Activated T-cell treated with anti-CD3 and anti-CD28 coated beads, Interleukin-2, amount 50 U/mL, for 24 hours (primary cell): ENCODE results near the gene GSTM3.

ENCODE experiments used
- DNase-seq: peaks from one replicate; pipeline ENCODE4 v3.0.0-alpha.2; 2020
- H3K27ac Mint-ChIP-seq: 2 replicates; pipeline ENCODE4 v1.8.0; 2020; ENCODE audit warnings: mild to moderate bottlenecking, mixed read lengths
- H3K27me3 Mint-ChIP-seq: 2 replicates; pipeline ENCODE4 v1.8.0; 2020; ENCODE audit warnings: mixed read lengths
- H3K36me3 Mint-ChIP-seq: 2 replicates; pipeline ENCODE4 v1.8.0; 2020; ENCODE audit warnings: low read depth, mixed read lengths
- H3K4me1 Mint-ChIP-seq: 2 replicates; pipeline ENCODE4 v1.8.0; 2020; ENCODE audit warnings: low read depth, mixed read lengths
- H3K4me3 Mint-ChIP-seq: 2 replicates; pipeline ENCODE4 v1.8.0; 2020; ENCODE audit warnings: mild to moderate bottlenecking, moderate library complexity, mixed read lengths
- H3K9me3 Mint-ChIP-seq: 2 replicates; pipeline ENCODE4 v1.8.0; 2020; ENCODE audit warnings: mixed read lengths

GSTM3 gene

DNA sequence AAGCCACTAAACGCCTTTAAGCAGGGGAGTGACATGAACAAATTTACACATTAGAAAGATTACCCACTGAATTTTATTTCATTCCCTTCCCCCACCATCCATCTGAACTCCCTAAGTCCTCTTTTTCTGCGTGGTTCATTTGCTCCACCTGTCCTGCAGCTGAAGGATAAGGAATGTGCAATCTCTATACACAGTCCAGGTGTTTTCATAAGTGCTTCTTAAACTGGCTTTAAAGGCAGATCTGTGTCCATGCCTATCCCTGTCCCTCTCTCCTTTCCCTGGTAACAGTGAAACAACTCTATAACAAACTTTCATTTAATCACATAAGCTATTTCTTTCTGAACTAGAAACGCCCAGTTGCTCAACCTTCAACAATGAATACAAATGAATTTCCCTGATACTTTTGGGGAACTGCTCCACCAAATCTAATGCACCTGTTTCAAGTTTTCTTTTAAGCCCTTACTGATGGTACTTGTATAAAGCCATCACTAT, 8.4 kb downstream of the GSTM3 start:
- H3K4me3 Mint-ChIP-seq = no peak overlapping the region
- no peaks in the 10 kb centered on the region for H3K9me3 Mint-ChIP-seq
- peaks cover 17% of the 10 kb centered on the region for H3K36me3 Mint-ChIP-seq
- no peak overlapping the region for H3K27ac Mint-ChIP-seq
- DNase-seq = no peak
- H3K4me1 Mint-ChIP-seq = no peaks in the 10 kb centered on the region
- H3K27me3 Mint-ChIP-seq = no peaks in the 10 kb centered on the region

DNA sequence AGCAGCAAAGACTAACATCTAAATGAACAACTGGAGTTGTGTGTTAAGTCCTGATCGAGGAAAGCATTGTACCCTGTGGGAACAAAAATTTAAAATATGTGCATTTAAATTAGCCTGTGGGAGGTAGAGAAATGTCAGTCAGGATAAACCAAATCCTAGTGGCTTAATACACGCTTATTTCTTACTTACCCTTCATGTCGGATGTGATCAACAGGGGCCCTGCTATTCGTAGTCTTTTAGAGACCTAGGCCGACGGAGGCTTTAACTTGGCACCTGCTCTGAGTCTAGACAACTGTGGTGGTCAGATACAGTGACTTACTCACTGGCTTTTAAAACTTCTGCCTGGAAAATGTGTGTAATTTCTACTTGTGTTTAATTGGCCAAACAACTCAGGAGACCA, 10.2 kb downstream of the GSTM3 start:
- no peaks in the 10 kb centered on the region for H3K9me3 Mint-ChIP-seq

DNA sequence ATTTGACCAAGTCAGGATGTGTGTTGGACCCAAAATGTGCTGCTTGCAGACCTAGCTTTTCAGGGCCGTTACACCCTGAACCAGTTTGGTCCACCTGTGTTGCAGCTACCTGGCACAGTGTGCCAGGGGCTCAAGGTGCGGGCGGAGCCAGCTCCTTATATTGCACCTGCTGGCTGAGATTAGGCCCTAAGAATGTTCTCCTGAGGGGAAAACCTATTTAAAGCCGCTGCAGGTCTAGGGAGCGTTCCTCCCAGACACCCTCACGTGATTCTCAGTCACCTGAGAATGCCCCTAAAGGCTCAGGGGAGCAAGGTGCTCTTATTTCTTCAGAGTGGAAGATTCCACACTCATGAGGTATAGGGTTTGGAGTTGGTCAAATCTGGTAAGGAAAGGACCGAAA, 12.0 kb downstream of the GSTM3 start:
- Mint-ChIP-seq H3K27me3 (no peaks in the 10 kb centered on the region), H3K4me1 (no peaks in the 10 kb centered on the region), H3K9me3 (no peaks in the 10 kb centered on the region), H3K36me3 (no peaks in the 10 kb centered on the region), H3K4me3 (no peak overlapping the region), H3K27ac (no peak overlapping the region)
- DNase-seq = no peak

More for the DNA sequence above, 10.2 kb downstream of the GSTM3 start:
- no peaks in the 10 kb centered on the region for H3K27me3 Mint-ChIP-seq
- no peak for DNase-seq
- H3K4me1 Mint-ChIP-seq = no peaks in the 10 kb centered on the region
- no peak overlapping the region for H3K4me3 Mint-ChIP-seq
- no peak overlapping the region for H3K27ac Mint-ChIP-seq
- H3K36me3 Mint-ChIP-seq = peaks cover 4% of the 10 kb centered on the region

DNA sequence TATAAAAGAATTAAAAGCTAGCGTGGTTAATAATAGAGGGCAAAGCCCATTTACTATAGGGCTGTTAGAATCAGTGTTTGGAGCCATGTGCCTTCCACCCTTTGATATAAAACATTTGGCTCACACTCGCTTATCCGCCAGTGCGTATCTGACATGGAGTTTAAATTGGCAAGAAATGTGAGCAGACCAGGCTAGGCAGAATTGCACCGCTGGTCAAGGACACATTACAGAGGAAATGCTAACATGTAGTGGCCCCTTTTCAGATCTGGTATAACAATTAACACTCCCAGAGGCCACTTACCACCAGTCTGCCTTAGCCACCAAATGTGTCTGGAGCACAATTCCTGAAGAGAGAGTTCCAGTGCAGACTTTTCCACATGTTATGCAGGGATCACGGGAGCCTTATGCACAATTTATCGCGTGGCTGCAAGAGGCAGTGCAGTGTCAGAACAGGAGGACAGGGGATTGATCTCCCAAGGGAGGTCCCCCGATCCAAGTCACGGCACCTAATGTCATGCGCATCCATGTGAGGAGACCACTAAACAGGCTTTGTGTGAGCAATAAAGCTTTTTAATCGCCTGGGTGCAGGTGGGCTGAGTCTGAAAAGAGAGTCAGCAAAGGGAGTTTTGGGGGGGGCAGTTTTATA, 14.0 kb downstream of the GSTM3 start:
- H3K27ac Mint-ChIP-seq = no peak overlapping the region
- H3K27me3 Mint-ChIP-seq = no peaks in the 10 kb centered on the region
- no peaks in the 10 kb centered on the region for H3K9me3 Mint-ChIP-seq
- DNase-seq = no peak
- no peaks in the 10 kb centered on the region for H3K4me1 Mint-ChIP-seq
- no peak overlapping the region for H3K4me3 Mint-ChIP-seq
- no peaks in the 10 kb centered on the region for H3K36me3 Mint-ChIP-seq

DNA sequence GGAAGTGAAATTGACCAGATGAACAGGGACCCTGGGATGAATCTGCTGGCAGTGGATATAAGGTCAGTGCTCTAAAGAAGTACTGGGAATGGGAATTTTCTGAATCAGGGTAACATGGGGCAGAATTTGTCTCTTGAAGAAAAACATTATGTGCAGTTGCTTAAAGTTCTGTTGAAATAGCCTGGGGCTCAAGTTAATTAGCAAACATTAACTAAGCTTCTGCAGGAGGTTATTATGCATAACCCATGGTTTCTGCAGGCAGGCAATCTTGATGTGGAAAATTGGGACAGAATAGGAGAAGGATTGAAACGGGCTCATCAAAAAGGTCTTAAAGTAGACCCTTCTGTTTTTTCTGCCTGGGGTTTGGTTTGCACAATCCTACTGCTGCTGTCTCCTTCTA, 14.8 kb downstream of the GSTM3 start:
- no peak for DNase-seq
- Mint-ChIP-seq H3K9me3 (no peaks in the 10 kb centered on the region), H3K4me3 (no peak overlapping the region), H3K36me3 (no peaks in the 10 kb centered on the region), H3K27ac (no peak overlapping the region), H3K4me1 (no peaks in the 10 kb centered on the region), H3K27me3 (no peaks in the 10 kb centered on the region)

DNA sequence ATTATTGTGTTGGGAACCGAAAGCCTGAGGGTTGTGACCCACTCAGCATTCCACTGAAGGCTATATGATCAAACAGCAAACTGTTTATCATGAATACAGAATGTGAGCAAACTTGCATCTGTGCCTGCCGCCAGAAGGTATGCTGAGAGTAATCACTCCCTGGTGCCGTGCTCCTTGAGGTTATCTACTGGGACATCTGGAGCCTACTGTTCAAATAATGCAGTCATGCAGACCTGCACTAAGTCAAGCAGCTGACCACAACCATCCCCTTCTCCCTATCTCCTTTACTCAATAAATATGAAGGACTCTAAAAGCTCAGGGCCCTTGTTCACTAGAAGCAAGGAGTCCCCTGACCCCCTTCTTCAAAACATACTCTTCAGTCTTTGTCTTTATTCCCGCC, 15.3 kb downstream of the GSTM3 start:
- no peaks in the 10 kb centered on the region for H3K9me3 Mint-ChIP-seq

DNA sequence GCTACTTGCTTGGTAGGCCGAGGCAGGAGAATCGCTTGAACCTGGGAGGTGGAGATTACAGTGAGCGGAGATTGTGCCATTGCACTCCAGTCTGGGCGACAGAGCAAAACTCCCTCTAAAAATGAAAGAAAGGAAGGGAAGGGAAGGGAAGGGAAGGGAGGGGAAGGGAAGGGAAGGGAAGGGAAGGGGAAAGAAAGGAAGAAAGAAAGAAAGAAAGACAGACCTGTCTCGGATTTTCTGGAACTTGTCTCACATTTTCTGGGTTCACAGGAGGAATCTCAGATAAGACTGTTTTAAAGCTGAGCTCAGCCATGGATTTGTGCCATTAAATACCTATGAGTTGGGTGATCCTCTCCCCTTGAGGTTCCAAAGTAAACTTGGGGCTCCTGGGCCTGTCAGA, 15.9 kb downstream of the GSTM3 start:
- no peaks in the 10 kb centered on the region for H3K27me3 Mint-ChIP-seq
- H3K4me1 Mint-ChIP-seq = no peaks in the 10 kb centered on the region
- no peak for DNase-seq
- no peaks in the 10 kb centered on the region for H3K9me3 Mint-ChIP-seq
- H3K4me3 Mint-ChIP-seq = no peak overlapping the region
- no peak overlapping the region for H3K27ac Mint-ChIP-seq
- no peaks in the 10 kb centered on the region for H3K36me3 Mint-ChIP-seq

More for the DNA sequence above, 15.3 kb downstream of the GSTM3 start:
- H3K27me3 Mint-ChIP-seq = no peaks in the 10 kb centered on the region
- no peak overlapping the region for H3K27ac Mint-ChIP-seq
- H3K4me3 Mint-ChIP-seq = no peak overlapping the region
- DNase-seq = no peak
- H3K4me1 Mint-ChIP-seq = no peaks in the 10 kb centered on the region
- H3K36me3 Mint-ChIP-seq = no peaks in the 10 kb centered on the region

DNA sequence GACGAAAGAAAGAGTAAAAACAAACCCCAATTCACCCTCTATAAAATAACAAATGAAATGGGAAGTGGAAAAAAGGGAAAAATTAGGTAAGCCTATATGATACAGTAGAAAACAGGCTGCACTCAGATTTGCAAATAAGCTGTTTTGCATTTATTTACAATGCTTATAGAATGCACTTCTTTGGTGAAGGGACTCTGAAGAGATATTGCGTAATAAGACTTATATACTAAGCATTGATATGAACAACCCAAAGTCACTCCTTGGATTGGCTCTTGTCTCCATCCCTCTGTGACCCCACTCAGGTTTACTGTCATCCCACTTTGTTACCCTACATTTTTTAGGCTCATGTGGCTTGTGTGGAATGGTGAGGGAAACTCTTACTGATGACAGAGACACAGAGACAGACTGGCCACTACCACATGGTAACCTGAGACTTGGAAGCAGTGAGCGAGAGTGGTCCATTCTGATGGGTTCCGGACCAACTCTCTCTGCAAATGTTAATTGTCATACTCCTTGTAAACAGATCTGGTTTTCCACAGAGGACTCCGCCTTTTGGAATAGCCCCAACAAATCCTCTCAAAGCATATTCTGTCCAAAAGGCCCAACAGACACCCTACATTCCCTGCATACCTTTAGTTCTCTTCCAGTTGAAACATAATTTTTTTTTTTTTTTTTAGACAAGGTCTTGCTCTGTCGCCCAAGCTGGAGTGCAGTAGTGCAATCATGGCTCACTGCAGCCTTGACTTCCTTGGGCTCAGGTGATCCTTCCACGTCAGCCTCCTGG, 17.7 kb downstream of the GSTM3 start:
- Mint-ChIP-seq H3K9me3 (no peaks in the 10 kb centered on the region), H3K27ac (no peak overlapping the region), H3K36me3 (no peaks in the 10 kb centered on the region), H3K4me1 (peaks cover 7% of the 10 kb centered on the region), H3K27me3 (no peaks in the 10 kb centered on the region), H3K4me3 (no peak overlapping the region)
- DNase-seq = no peak

DNA sequence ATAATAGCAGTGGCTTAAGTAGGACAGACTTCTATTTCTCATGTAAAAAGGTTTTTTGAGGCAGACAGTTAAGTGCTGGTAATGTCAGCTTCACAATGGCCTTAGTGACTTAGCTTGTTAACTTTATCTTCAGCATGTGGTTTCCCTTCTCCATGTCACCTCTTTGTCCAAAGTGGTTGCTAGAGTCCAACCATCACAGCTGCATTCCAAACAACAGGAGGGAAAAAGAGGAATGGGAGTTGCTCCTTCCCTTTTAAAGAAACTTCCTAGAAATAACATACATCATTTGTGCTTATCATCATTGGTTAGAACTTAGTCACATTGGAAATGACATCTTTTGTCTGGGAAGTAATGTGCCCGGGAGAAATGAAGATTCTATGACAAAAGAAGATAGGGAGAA, 18.9 kb downstream of the GSTM3 start:
- Mint-ChIP-seq H3K4me3 (no peak overlapping the region), H3K27ac (no peak overlapping the region)

DNA sequence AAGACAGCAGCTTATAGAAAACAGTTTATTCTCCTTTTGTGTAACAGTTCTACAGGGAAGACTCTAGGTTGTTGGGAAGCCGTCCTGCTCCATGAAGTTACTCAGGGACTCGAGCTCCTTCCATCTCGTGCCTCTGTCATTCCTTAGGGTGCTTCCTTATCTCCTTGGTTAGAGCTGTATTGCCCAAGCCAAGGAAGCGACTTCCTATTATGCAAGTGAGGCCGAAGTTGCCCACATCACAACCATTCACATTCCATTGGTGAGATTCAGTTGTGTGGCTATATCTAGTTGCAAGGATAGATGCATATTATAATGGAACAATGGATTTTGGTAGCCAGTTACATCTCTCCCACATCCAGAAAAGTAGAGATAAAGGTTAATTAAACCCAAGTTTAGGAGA, 19.8 kb downstream of the GSTM3 start:
- H3K36me3 Mint-ChIP-seq = no peaks in the 10 kb centered on the region
- H3K9me3 Mint-ChIP-seq = no peaks in the 10 kb centered on the region
- H3K27me3 Mint-ChIP-seq = no peaks in the 10 kb centered on the region
- no peak overlapping the region for H3K4me3 Mint-ChIP-seq
- no peak for DNase-seq
- no peak overlapping the region for H3K27ac Mint-ChIP-seq
- H3K4me1 Mint-ChIP-seq = peaks cover 7% of the 10 kb centered on the region

More for the DNA sequence above, 18.9 kb downstream of the GSTM3 start:
- Mint-ChIP-seq H3K9me3 (no peaks in the 10 kb centered on the region), H3K36me3 (no peaks in the 10 kb centered on the region), H3K27me3 (no peaks in the 10 kb centered on the region), H3K4me1 (peaks cover 7% of the 10 kb centered on the region)
- DNase-seq = no peak

DNA sequence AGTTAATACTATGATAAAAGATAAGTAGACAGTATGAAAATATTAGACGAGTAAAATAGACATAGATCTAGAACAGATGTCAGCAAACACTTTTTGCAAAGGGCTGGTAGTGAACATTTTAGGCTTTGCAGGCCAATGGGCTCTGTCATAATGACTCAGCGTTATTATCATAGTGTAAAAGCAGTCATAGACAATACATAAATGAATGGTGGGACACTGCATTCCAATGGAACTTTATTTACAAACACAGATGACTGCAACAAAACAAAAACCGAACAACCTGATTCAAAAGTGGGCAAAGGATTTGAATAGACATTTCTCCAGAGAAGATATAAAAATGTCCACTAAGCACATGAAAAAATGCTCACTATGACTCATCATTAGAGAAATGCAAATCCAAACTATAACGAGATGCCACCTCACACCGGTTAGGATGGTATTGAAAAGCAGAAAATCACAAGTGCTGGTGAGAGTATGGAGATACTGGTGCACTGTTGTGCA, 21.5 kb downstream of the GSTM3 start:
- Mint-ChIP-seq H3K27ac (no peak overlapping the region), H3K4me3 (no peak overlapping the region), H3K4me1 (peaks cover 7% of the 10 kb centered on the region), H3K36me3 (no peaks in the 10 kb centered on the region), H3K27me3 (peaks cover 2% of the 10 kb centered on the region), H3K9me3 (no peaks in the 10 kb centered on the region)
- no peak for DNase-seq

DNA sequence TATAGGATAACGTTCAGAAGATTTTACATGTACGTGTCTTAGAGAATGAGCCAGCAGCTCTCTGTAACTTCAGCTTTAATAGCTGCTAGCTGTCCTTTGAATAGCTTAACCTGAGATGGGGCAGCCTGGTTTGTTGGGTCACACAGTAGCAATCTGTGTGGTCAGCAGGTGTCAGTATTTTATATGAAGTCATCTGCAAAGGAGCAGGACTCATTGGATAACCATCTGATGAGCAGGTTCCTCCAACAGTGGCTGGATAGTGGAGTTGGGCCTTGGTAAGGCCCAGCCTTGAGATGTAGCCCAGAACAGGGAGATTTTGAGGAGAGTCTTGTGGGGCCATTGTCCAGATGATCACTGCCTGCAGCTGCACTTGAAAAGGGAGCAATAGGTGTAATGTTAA, 22.3 kb downstream of the GSTM3 start:
- no peak for DNase-seq
- Mint-ChIP-seq H3K36me3 (no peaks in the 10 kb centered on the region), H3K4me1 (peaks cover 7% of the 10 kb centered on the region), H3K4me3 (no peak overlapping the region), H3K27ac (no peak overlapping the region), H3K9me3 (no peaks in the 10 kb centered on the region), H3K27me3 (peaks cover 9% of the 10 kb centered on the region)

DNA sequence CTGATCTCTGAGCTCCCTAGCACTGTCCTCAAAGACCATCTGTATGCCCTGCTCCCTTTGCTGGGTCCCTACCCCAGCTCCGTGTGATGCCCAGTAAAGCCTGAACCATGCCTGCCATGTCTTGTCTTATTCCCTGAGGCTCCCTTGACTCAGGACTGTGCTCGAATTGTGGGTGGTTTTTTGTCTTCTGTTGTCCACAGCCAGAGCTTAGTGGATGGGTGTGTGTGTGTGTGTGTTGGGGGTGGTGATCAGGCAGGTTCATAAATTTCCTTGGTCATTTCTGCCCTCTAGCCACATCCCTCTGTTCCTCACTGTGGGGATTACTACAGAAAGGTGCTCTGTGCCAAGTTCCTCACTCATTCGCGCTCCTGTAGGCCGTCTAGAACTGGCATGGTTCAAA, 23.1 kb downstream of the GSTM3 start:
- no peak overlapping the region for H3K4me3 Mint-ChIP-seq
- no peaks in the 10 kb centered on the region for H3K36me3 Mint-ChIP-seq
- H3K27me3 Mint-ChIP-seq = peaks cover 12% of the 10 kb centered on the region
- no peak for DNase-seq
- H3K9me3 Mint-ChIP-seq = no peaks in the 10 kb centered on the region
- no peak overlapping the region for H3K27ac Mint-ChIP-seq
- peaks cover 7% of the 10 kb centered on the region for H3K4me1 Mint-ChIP-seq

DNA sequence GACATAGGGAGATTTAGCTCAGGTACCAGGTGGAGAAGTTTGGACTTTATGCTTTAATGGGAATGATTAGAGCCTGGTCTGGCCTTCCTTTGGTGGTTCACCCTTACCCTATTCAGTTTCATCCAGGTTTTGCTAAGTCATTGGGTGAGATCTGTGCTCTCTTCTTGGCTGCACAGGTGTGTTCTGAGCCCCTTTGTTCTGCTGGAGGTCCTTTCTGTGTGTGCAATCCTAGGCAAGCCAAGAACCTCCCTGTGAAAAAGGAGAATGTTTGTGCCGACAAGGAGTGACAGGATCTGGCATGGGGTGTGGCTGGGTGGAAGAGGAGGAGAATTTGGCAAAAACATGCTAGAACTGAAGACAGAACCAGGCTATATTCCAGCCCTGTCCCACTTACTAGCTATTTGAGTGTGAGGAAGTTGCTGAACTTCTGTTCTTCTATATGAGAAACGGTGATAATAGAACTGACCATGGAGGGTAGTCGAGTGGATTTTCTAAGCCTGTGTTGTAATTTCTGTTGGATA, 24.2 kb downstream of the GSTM3 start:
- Mint-ChIP-seq H3K9me3 (no peaks in the 10 kb centered on the region), H3K4me1 (peaks cover 7% of the 10 kb centered on the region), H3K27ac (no peak overlapping the region), H3K4me3 (no peak overlapping the region), H3K36me3 (no peaks in the 10 kb centered on the region), H3K27me3 (peaks cover 16% of the 10 kb centered on the region)
- DNase-seq = no peak

DNA sequence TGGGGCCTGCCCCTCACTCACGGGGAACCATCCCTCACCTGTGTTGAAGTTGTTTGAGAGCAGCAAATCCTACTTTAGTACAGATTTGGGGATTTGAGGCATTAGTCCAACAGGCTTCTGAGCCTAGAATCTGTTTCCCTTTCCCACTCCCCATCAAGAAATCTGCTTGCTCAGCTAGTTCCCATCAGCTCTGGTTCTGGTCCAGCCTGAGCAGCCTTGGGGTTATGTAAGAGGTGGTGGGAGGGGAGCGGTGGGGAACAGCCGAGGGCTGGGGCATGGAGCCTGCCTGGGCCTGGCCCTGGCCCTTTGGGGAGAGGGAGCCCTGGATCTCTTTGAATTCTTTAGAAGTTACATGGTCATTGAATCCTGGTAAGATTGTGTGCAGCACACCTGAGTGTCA, 24.7 kb downstream of the GSTM3 start:
- H3K4me3 Mint-ChIP-seq = no peak overlapping the region
- H3K36me3 Mint-ChIP-seq = no peaks in the 10 kb centered on the region
- H3K27me3 Mint-ChIP-seq = peaks cover 16% of the 10 kb centered on the region

More for the DNA sequence above, 24.7 kb downstream of the GSTM3 start:
- no peak overlapping the region for H3K27ac Mint-ChIP-seq
- no peaks in the 10 kb centered on the region for H3K9me3 Mint-ChIP-seq
- H3K4me1 Mint-ChIP-seq = peaks cover 7% of the 10 kb centered on the region
- no peak for DNase-seq
